ENCODE measurements around the gene BICRA. TPM values are rescaled to one million over a fixed set of nuclear protein-coding genes. Genes with fewer than 3 reads are reported as not detected.

Gene BICRA
- total and polyA plus RNA-seq, 9 of the 15 experiments (the other 6 are each of a cell fraction or from before 2014, with no cell fraction given), result 0.01 to 8.8 (median 1.2) TPM

- Histone ChIP-seq H3K4me3 (no peak overlapping the region), H3K27me3 (ENCODE audit: control insufficient read depth in 2 of 2, insufficient read depth in 2 of 2, low read length in 2 of 2) (no peaks in the 10 kb centered on the region), H3K36me3 (ENCODE audit: control insufficient read depth, insufficient read depth, low read length) (peaks cover 20% of the 10 kb centered on the region; the same call in 2 of the 3 replicates), H3K9me1 (ENCODE audit: control insufficient read depth, insufficient read depth, low read length) (no peaks in the 10 kb centered on the region), H2AFZ (ENCODE audit: low read depth, low read length) (no peak overlapping the region), H3K27ac (ENCODE audit: extremely low read depth, low read depth, low read length) (no peak overlapping the region), H3K4me1 (replicated peaks in 1 of 2; ENCODE audit: control insufficient read depth in 2 of 2, insufficient read depth in 2 of 2, low read length in 2 of 2) (peaks cover 13 to 41% of the 10 kb centered on the region in 2 experiments), H3K4me2 (ENCODE audit: insufficient read depth, low read length) (no peak overlapping the region), H4K20me1 (replicated peaks; ENCODE audit: control insufficient read depth, insufficient read depth, low read length) (no peaks in the 10 kb centered on the region), H3K79me2 (ENCODE audit: control insufficient read depth, insufficient read depth, low read length) (peaks cover 23% of the 10 kb centered on the region), H3K9me3 (replicated peaks; ENCODE audit: control insufficient read depth, insufficient read depth, low read depth, low read length) (no peaks in the 10 kb centered on the region), H3K9ac (ENCODE audit: insufficient read depth in 1 of 2, low read depth in 2 of 2, low read length in 2 of 2) (peak overlapping the region in 1 of 2 experiments; percentile 55; a peak in 1 of 4 replicates)
- POLR2A ChIA-PET, result interaction anchor here (0.6 to 1.1 kb wide), 3 partner anchors 13 to 288 kb away, joined by 3 read pairs; no protein-coding TSS in a partner anchor
- no peak for DNase-seq (ENCODE audit: extremely low read depth in 1 of 4, low spot score in 3 of 4)
- CTCF ChIA-PET (ENCODE audit: low intra/inter-chr PET ratio), result no interaction called here
- intact Hi-C loops (cut with micrococcal nuclease), result no loop called here
- WGBS (ENCODE audit: insufficient coverage, low coverage, missing lambda C conversion rate), result 65% methylated on average over 26 of the region's 32 CpGs
- ATAC-seq, result no peak
- FAIRE-seq, result no peak
- BruUV-seq (replicated peaks), result no TSS peak
- in situ Hi-C loops (cut with MboI), result no loop called here
- TF ChIP-seq FOXK2 (conservative IDR thresholded peaks at IDR 0.05 in 1 of 2, IDR thresholded peaks at IDR 0.05 in 1 of 2; ENCODE audit: low read depth in 2 of 2) (no peak), TFAM (CRISPR knock-in tag; conservative IDR thresholded peaks at IDR 0.05) (no peak), KDM5B (IDR thresholded peaks at IDR 0.05; ENCODE audit: insufficient replicate concordance, low read depth, low read length) (no peak), U2AF1 (optimal IDR thresholded peaks at IDR 0.05; ENCODE audit: low read depth, low read length) (no peak), RNF219 (CRISPR knock-in tag; IDR thresholded peaks at IDR 0.05) (no peak), ZNF830 (CRISPR knock-in tag; IDR thresholded peaks at IDR 0.05) (no peak), RBFOX2 (IDR thresholded peaks at IDR 0.05; ENCODE audit: low read depth, low read length) (peak; percentile 52), ZBTB33 (CRISPR knock-in tag; IDR thresholded peaks at IDR 0.05) (peak; percentile 100), HOMEZ (CRISPR knock-in tag; IDR thresholded peaks at IDR 0.05) (no peak), ZNF311 (CRISPR knock-in tag; IDR thresholded peaks at IDR 0.05) (no peak), POLR2B (IDR thresholded peaks at IDR 0.05; ENCODE audit: low read depth, partially characterized antibody) (no peak), PHF8 (IDR thresholded peaks at IDR 0.05; ENCODE audit: borderline replicate concordance, low read length) (no peak), NFIC (IDR thresholded peaks at IDR 0.05) (peak; percentile 21; the same call in 1 of the 2 replicates)
- TF ChIP-seq, protein P1, sequence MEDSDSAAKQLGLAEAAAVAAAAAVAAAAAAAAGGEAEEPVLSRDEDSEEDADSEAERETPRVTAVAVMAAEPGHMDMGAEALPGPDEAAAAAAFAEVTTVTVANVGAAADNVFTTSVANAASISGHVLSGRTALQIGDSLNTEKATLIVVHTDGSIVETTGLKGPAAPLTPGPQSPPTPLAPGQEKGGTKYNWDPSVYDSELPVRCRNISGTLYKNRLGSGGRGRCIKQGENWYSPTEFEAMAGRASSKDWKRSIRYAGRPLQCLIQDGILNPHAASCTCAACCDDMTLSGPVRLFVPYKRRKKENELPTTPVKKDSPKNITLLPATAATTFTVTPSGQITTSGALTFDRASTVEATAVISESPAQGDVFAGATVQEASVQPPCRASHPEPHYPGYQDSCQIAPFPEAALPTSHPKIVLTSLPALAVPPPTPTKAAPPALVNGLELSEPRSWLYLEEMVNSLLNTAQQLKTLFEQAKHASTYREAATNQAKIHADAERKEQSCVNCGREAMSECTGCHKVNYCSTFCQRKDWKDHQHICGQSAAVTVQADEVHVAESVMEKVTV (CRISPR knock-in tag; IDR thresholded peaks at IDR 0.05), result no peak
Observed at GRCh38 chr19:47716270-47716937, 107.5 kb downstream of the BICRA start.

Measured in K562 (cell line).